Stimulated activated CD4-positive, alpha-beta T cell treated with anti-CD3 and anti-CD28 coated beads, Interleukin-2, amount 100 ng/mL, for 24 hours (primary cell): ENCODE measurements around the gene USH1G.

Experiments
- DNase-seq, 2 donors: peaks; one replicate each; pipeline ENCODE4 v3.0.0-alpha.2; 2020

The USH1G gene

GRCh38 chr17:74900208-74900607 is 22.8 kb downstream of the USH1G start:
- no peak for DNase-seq

- DNase-seq: no peak
These were observed 24.6 kb downstream of the USH1G start for GRCh38 chr17:74898376-74898946.

GRCh38 chr17:74893936-74894671 is 29.0 kb downstream of the USH1G start:
- DNase-seq: no peak

- peak in 1 of 2 donors; percentile 24 for DNase-seq
These were observed 29.8 kb downstream of the USH1G start, which contains the start of gene FADS6 for GRCh38 chr17:74892974-74893911. Gene FADS6 (minus strand): TSS chr17:74893633. CDS start chr17:74893595, 38 bp downstream.

- no peak for DNase-seq
These were observed 30.8 kb downstream of the USH1G start for GRCh38 chr17:74892013-74892841.

- DNase-seq: no peak
These were observed 32.5 kb downstream of the USH1G start for GRCh38 chr17:74890554-74890953.

- no peak for DNase-seq
These were observed 34.6 kb downstream of the USH1G start for GRCh38 chr17:74888469-74888868.

- DNase-seq: no peak
These were observed 39.8 kb downstream of the USH1G start for GRCh38 chr17:74883241-74883745.

- DNase-seq: no peak
These were observed 40.4 kb downstream of the USH1G start for GRCh38 chr17:74882517-74883240.

- DNase-seq: no peak
These were observed 42.0 kb downstream of the USH1G start for GRCh38 chr17:74881073-74881472.

GRCh38 chr17:74879308-74879707 is 43.7 kb downstream of the USH1G start:
- DNase-seq: no peak

- DNase-seq: no peak
These were observed 44.4 kb downstream of the USH1G start for GRCh38 chr17:74878658-74879057.

- DNase-seq: no peak
These were observed 45.2 kb downstream of the USH1G start for GRCh38 chr17:74877592-74878548.

- DNase-seq: no peak
These were observed 47.0 kb downstream of the USH1G start for GRCh38 chr17:74875977-74876593.

- no peak for DNase-seq
These were observed 47.7 kb downstream of the USH1G start for GRCh38 chr17:74875155-74875976.

GRCh38 chr17:74874615-74875037 is 48.4 kb downstream of the USH1G start:
- DNase-seq: no peak

- DNase-seq: no peak
These were observed 49.0 kb downstream of the USH1G start for GRCh38 chr17:74873874-74874614.
